A673 (cell line): ENCODE measurements around the gene CPLX3.

ENCODE experiments used
- EZH2 ChIP-seq: fragments of 200-600 bp; sonication (generic); IDR thresholded peaks from 2 replicates; pipeline ENCODE4 v1.6.1; 2017; ENCODE audit warnings: borderline replicate concordance, low read depth, mild to moderate bottlenecking, mixed read lengths, antibody characterized with exemption, low read length; ENCODE audit not compliant: poor library complexity, severe bottlenecking
- TF ChIP-seq, protein P1 (sequence below): fragments of 300-800, 200-600 bp; sonication (generic); conservative IDR thresholded peaks from 2 replicates; pipeline ENCODE4 v1.5.1; 2017; ENCODE audit warnings: low read depth, mild to moderate bottlenecking, antibody characterized with exemption, low read length, moderate library complexity, mixed read lengths

DNA sequence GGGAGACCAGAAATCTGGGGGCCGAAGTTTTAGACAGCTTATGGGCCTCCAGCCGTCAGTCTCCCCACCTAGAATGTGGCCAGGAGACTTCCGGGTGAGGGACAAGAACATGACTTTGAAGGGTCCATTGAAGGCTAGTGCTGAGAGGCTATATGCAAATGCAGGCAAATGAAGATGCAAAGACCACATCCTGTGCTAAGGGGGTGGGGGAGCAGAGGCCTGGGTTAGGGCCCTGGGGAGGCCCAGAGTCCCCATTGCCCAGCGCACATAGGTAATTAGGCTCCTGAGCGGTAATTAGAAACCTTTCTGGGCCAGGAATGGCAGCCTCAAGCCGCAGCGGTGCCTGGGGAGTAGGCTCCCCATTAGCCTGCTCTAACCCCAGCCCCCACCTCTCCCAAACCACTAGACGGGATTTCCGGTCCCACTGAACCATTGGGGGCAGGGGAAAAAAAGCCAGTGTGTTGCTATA lies 37.7 kb upstream of the CPLX3 start:
- TF ChIP-seq, protein P1, sequence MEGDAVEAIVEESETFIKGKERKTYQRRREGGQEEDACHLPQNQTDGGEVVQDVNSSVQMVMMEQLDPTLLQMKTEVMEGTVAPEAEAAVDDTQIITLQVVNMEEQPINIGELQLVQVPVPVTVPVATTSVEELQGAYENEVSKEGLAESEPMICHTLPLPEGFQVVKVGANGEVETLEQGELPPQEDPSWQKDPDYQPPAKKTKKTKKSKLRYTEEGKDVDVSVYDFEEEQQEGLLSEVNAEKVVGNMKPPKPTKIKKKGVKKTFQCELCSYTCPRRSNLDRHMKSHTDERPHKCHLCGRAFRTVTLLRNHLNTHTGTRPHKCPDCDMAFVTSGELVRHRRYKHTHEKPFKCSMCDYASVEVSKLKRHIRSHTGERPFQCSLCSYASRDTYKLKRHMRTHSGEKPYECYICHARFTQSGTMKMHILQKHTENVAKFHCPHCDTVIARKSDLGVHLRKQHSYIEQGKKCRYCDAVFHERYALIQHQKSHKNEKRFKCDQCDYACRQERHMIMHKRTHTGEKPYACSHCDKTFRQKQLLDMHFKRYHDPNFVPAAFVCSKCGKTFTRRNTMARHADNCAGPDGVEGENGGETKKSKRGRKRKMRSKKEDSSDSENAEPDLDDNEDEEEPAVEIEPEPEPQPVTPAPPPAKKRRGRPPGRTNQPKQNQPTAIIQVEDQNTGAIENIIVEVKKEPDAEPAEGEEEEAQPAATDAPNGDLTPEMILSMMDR: no peak
- TF ChIP-seq EZH2: no peak
